ENCODE measurements around the gene EIF2AK3.

EIF2AK3 gene

DNA sequence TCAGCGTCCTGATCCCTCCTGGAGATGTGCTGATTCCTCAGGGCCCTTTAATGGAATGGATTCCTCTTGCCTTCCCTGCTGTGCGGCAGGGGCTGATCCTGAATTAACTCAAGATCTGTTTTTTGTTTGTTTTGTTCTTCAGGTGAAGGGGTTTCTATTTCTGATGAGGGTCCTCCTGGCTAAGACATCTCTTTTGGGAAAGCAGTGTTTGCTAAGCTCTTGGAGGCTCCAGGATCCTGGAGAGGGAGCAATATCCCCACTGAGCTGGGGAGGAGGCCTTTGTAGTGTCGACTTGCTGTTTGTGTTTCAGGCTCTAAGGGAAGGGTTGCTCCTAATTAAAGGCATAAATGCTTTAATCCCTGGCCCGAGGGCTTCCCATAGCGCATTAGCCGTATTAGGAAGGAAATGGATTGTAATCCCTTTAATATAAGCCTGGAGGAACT lies 109.5 kb downstream of the EIF2AK3 start:
- Histone ChIP-seq H3K9me3 (no peaks in the 10 kb centered on the region), H3K4me3 (ENCODE audit: low read depth in 1 of 2, low read length in 1 of 2) (no peak overlapping the region), H3K36me3 (no peaks in the 10 kb centered on the region), H3K27ac (no peak overlapping the region), H3K4me1 (ENCODE audit: control insufficient read depth in 1 of 2, insufficient read depth in 1 of 2, low read depth in 1 of 2, low read length in 1 of 2) (no peaks in the 10 kb centered on the region), H3K27me3 (peaks cover 11% of the 10 kb centered on the region)
- TF ChIP-seq, protein P1, sequence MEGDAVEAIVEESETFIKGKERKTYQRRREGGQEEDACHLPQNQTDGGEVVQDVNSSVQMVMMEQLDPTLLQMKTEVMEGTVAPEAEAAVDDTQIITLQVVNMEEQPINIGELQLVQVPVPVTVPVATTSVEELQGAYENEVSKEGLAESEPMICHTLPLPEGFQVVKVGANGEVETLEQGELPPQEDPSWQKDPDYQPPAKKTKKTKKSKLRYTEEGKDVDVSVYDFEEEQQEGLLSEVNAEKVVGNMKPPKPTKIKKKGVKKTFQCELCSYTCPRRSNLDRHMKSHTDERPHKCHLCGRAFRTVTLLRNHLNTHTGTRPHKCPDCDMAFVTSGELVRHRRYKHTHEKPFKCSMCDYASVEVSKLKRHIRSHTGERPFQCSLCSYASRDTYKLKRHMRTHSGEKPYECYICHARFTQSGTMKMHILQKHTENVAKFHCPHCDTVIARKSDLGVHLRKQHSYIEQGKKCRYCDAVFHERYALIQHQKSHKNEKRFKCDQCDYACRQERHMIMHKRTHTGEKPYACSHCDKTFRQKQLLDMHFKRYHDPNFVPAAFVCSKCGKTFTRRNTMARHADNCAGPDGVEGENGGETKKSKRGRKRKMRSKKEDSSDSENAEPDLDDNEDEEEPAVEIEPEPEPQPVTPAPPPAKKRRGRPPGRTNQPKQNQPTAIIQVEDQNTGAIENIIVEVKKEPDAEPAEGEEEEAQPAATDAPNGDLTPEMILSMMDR (IDR thresholded peaks at IDR 0.05), result no peak
